ENCODE results near the gene GRPEL1.

Gene GRPEL1

GRCh38 chr4:7043284-7044136, 24.4 kb downstream of the GRPEL1 start, which contains the start of gene TADA2B:
TSS of gene TADA2B (plus strand) at chr4:7043372. CDS start at chr4:7043580, 208 bp downstream.
- peak; percentile 86 for DNase-seq

GRCh38 chr4:7042503-7043283, 25.2 kb downstream of the GRPEL1 start:
- DNase-seq = peak; percentile 99

DNA sequence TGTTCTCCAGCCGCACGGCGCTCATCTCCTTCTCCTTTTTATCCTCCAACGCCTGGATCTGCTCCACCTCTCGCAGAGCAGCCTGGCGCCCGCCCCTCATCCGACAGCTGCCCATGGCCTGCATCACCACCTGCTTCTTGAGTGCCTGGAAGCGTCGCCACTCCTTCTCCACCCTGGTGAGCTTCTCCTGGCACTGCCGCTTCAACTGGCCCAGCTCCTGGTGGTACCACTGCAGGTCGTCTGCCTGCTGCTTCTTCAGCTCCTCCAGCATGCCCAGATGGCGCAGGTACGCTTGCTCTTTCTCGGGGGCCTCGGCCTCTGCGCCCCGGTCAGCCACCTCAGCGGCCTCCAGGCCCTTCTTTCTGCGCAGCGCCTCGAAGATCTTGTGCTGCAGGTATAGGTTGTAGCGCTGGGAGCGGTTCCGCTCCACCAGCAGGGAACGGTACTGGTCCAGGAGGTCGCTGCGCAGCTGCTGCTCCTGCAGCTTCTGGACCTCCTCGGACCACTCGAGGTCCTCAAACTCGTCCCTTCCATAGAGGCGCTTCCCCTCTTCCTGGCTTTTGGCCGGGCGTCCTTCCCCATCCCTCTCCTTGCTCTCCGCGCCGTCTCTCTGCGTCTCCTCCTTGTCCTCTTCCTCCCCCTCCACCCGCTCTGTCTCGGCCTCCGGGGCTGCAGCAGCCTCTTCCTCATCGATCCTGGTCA, 25.9 kb downstream of the GRPEL1 start:
- DNase-seq = no peak

- no peak for DNase-seq
These were observed 26.6 kb downstream of the GRPEL1 start for GRCh38 chr4:7041246-7041645.

DNA sequence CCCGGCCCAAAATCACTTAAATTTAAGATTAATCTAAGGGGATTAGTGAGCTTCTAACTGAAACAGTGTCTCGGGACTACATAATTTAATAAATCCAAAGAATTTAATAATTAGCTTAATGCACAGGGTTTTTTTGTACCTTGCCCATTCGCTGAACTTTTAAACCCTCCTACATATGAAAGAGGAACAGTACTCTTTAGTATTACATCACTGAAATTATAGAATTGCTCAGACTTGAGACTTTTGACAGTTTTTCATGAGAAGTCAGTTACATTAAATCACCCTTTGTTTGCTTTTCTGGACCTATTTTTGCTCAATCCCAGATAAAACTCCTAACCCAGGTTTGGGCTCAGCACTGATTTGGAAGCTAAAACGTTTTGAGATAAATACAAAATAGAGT, 27.1 kb downstream of the GRPEL1 start:
- no peak for DNase-seq

DNA sequence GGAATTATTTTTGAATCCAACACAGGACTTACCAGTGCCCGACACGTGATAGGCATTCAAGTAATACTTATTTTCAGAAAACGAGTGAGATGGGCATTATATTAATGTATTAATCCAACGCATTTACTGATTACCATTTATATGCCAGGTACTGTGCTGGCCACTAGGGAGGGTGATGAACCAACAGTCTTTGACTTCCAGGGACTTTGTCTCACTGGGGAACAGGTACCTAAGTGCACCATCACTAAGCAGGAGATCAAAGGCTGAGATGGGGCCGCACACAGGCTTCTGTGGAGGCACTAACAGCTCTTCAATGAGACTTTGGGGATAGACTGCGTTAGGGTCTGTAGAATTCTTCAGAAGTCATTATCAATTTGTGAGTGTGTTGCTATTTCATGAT, 30.4 kb downstream of the GRPEL1 start:
- DNase-seq = no peak

- no peak for DNase-seq
These were observed 33.4 kb downstream of the GRPEL1 start for GRCh38 chr4:7034262-7035081.

DNA sequence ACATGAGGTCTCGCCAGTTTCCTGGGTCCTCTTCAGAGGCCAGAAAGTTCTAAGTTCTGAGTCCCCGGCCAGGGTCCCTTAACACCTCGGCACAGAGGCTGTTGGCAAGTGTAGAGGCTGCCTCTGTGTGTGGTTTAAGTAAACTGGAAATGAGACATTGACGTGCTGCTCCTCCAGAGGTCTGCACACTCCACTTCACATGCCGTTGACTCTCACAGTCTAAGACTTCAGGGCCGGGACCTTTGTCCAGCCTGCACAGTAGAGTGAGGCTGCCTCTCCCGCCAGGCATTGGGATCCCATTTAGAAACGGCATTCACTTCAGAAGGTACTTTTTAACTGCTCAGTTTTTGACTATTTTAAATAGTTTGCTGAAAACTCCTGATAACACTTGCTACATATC, 35.3 kb downstream of the GRPEL1 start:
- no peak for DNase-seq

DNA sequence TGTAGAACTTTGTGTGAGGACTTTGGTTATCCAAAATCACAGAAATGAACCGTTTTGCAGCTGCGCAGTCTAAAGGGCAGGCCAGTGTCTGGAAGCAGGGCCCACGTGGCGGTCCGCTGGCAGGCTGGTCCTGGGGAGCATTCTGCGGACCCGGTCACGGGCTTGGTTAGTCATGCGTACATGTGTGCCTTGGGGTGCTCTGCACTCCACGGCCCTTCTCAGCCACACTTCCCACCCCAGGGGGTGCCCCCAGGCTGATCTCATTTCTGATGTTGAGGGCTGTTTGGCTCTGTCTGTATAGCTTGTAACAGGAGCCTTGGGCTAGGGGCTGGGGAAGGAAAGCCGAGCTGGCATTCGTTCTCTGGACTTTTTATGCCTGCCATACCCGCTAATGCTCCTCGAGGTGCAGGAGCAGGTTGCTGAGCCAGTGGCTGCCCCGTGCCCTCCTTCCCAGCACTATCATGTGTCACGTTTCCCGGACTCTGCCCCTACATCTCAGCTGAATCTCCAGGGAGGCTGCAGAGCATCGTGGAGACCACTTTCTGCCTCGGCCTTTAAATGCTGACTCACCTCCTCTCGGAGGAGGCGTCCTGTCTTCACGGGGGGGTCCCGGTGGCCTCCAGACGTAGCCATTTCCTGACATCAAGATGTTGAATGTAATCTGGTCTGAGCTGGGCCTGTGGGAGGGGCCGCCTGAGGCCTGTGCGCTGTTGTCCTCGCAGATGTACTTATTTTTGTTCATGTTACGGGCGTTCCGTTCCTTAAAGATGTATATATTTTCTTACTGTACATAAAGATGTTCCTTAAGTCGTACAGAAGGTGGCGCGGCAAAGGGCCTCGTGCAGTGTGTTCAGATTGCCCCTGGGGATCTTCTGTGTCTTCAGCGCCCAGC, 36.1 kb downstream of the GRPEL1 start:
- DNase-seq = no peak

GRCh38 chr4:7030856-7031255, 37.0 kb downstream of the GRPEL1 start:
- DNase-seq = no peak

GRCh38 chr4:7029921-7030320, 37.9 kb downstream of the GRPEL1 start:
- DNase-seq = no peak

GRCh38 chr4:7029212-7029611, 38.7 kb downstream of the GRPEL1 start:
- DNase-seq = no peak

- DNase-seq = no peak
These were observed 40.0 kb downstream of the GRPEL1 start for GRCh38 chr4:7027913-7028312.

DNA sequence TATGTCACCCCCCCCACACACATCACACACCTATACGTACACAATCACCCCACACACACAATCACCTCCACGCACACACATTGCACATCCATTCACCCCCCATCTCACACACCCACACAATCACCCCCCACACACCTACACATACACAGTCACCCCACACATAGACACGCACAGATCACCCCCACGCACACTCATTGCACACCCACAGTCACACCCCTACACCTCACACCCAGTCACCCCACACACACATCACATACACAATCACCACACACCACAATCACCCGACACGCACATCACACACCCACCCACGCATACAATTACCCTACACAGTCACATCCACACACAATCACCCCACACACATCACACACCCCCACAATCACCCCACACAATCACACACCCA, 40.6 kb downstream of the GRPEL1 start:
- no peak for DNase-seq

- no peak for DNase-seq
These were observed 41.8 kb downstream of the GRPEL1 start for GRCh38 chr4:7026107-7026506.

DNA sequence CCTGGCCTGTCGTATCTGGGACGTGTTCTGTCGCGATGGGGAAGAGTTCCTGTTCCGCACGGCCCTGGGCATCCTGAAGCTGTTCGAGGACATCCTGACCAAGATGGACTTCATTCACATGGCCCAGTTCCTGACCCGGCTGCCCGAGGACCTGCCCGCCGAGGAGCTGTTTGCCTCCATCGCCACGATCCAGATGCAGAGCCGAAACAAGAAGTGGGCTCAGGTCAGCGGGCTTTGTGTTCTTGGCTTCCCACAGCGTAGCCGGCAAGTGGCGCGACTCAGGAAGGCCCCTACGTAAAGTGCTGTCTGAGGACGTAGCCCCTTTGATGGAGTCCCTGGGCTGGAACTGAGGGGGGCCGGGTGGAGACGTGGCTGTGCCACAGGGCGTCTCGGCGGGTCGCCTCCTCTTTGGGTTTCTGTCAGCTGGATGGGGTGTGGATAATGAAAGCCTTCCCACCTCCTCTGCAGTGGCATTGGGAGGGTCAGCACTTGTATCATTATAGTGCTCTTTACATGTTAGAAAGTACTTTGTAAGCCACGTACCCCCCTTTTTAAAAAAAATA, 42.7 kb downstream of the GRPEL1 start:
- no peak for DNase-seq

DNA sequence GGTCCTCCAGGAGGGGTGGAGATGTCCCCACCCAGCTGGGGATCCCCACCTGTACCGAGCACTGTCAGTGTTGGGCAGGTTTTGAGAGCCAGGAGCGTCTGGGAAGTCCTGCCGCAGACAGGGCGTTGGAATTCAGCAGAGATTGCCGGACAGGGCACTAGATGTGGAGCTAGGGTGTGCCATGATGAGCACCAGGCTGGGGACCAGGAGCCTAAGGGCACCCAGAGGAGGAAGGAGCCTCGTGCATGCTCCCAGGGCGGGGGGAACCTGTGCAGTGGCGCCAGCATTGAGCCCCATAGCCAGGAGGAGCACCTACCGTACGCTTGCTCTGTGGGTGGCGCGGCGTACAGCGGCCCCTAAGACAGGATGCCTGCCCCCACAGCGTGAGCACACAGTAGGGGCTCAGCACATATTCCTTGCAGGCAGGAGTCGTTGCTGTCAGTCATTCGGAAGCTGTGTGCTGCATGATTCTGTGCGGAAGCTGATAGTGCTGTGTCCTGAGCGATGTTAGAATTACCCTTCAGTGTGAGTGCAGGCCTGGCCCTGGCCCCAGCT, 43.5 kb downstream of the GRPEL1 start:
- no peak for DNase-seq

DNA sequence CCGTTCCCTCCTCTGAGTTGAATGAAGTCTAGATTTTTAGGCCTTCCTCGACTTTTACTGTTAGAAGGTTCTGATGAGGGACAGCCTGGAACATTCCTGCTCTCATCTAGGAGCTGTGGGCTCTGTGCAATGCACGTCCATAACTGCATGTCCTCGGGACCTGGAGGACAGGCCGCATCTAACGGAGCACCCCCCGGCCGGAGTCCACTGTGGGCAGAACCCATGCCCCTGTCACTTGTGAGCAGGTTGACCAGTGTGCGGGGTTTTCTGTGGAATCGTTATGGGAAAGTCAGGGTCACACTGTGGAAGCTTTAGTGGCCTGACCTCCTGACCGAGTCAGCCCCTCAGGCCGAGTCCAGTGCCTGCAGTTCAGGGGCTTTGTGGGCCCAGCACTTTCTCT, 44.0 kb downstream of the GRPEL1 start:
- DNase-seq = no peak

GRCh38 chr4:7023486-7023885, 44.4 kb downstream of the GRPEL1 start:
- DNase-seq = no peak

GRCh38 chr4:7021930-7022664, 45.8 kb downstream of the GRPEL1 start:
- DNase-seq = peak; percentile 90
